ENCODE results near the gene NDFIP2.

DNA sequence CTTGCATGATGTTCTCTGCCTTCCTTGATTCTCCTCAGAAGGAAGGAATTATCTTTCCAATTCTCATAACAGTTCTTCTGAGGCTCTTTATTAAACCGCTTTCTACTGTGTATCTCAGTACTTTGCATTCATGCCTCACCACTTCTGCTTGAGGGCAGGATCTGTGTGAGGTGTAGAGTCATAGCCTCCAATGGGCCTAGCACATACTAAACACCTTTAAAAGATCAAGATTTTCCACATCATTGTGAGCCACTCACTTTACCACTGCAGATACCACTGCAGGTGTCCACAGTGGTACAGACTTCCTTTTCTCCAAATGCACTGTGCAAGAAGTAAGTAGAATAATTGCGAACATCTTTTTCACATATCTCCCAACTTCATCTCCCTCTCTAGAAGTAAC is 76.7 kb downstream of the NDFIP2 start:
- TF ChIP-seq, protein P1, sequence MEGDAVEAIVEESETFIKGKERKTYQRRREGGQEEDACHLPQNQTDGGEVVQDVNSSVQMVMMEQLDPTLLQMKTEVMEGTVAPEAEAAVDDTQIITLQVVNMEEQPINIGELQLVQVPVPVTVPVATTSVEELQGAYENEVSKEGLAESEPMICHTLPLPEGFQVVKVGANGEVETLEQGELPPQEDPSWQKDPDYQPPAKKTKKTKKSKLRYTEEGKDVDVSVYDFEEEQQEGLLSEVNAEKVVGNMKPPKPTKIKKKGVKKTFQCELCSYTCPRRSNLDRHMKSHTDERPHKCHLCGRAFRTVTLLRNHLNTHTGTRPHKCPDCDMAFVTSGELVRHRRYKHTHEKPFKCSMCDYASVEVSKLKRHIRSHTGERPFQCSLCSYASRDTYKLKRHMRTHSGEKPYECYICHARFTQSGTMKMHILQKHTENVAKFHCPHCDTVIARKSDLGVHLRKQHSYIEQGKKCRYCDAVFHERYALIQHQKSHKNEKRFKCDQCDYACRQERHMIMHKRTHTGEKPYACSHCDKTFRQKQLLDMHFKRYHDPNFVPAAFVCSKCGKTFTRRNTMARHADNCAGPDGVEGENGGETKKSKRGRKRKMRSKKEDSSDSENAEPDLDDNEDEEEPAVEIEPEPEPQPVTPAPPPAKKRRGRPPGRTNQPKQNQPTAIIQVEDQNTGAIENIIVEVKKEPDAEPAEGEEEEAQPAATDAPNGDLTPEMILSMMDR (IDR thresholded peaks at IDR 0.05): no peak
- TF ChIP-seq SIN3A (IDR thresholded peaks at IDR 0.05; ENCODE audit: borderline replicate concordance, insufficient read depth, low read depth, low read length): no peak

All from Panc1 (cell line).